ENCODE results near the gene MBOAT2.

The MBOAT2 gene

DNA sequence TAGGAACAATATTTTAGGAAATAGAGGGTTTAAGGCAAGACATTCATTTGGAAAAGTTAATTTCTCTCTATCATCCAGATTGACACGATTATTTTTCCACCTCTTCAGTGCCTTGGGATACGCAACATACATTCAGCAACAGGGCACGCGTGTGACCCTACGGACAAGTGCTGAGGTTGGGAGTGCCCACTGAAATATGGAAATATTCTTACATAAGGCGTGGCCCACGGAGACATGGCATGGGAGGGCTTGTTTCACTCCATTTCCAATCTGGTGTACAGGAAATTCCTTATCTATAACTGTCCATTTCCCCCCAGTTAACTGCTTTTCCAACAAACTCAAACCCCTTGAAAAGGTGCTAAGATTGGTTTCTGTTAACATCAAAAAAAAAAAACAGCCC lies 145.2 kb downstream of the MBOAT2 start:
- no peak for DNase-seq (ENCODE audit: low spot score)

DNA sequence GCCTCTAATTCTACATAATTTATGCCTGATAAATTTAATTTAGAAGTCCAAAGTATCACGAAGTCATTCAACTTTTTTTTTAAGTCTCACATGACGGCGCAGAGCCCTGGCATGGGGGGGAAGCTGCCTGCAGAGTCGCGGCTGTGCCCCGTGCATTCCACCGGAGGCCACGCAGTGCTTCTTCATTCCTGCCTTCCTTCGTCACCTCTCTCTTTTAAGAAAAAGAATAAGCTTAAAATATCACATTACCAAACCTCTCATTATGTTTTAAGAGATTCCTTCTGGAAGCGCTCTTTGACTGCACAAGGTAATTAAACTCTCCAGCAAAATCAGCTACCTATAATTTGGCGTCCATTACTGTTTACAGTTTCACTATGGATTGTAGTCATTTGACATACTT lies 145.8 kb downstream of the MBOAT2 start:
- no peak for DNase-seq (ENCODE audit: low spot score)

GRCh38 chr2:8856176-8856575 lies 147.3 kb downstream of the MBOAT2 start:
- no peak for DNase-seq (ENCODE audit: low spot score)

- no peak for DNase-seq (ENCODE audit: low spot score)
Observed at GRCh38 chr2:8855010-8855409, 148.5 kb downstream of the MBOAT2 start.

DNA sequence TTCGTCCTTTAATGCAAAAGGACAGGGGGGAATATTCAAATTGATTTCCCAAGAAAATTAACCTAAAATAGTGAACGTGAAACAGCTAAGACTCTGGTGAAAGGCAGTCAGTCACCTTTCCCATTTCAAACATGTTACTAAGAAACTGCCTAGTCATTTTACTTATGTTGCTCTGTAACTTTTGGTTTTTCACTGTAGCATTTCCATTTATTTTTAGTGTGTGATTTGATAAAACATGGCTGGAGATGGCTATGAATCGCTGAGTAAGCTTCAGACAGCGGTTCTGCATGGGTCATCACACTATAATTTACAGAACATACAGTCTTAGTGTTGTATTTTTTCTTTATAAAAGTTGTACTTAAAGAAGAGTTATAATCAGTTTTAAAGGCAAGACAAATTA lies 150.1 kb downstream of the MBOAT2 start:
- DNase-seq (ENCODE audit: low spot score): no peak

GRCh38 chr2:8851811-8852560 lies 151.5 kb downstream of the MBOAT2 start:
- no peak for DNase-seq (ENCODE audit: low spot score)

- DNase-seq (ENCODE audit: low spot score): no peak
Observed at GRCh38 chr2:8850845-8851487, 152.5 kb downstream of the MBOAT2 start.

DNA sequence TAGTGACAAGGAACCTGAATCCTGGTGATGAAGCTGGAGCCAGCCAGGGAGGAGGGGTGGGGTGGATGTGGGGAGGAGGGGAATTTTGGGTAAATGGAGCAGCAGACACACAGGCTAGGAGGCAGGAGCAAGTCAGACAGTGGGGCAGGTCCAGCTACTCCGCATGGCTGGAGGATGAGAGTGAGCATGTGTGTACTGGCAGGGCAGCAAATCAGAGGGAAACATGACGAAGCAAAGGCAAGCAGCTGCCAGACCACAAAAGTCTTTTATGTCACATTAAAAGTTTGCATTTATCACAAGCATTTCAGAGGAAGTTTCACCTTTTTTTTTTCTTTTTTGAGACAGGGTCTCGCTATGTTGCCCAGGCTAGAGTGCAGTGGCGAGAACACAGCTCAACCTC lies 154.2 kb downstream of the MBOAT2 start:
- DNase-seq (ENCODE audit: low spot score): no peak

GRCh38 chr2:8848328-8849100 lies 155.0 kb downstream of the MBOAT2 start:
- no peak for DNase-seq (ENCODE audit: low spot score)

DNA sequence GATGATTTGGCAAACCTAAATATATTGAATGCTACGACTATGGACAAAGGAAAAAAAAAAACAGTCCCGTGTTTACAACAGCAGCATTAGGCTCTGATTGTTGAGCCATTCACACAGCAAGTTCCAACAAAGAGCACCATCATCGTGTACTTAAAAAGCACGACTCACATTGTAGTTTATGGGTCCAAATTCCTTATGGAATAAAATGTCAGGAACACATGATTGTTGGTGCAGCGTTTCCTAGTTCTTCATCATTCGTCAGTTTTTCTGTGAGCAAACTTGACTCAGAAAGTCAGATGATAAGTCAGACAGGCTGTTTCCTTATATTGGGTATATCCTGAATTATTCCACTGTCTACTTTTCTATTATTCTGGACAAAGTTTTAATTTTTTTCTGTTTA lies 156.1 kb downstream of the MBOAT2 start:
- no peak for DNase-seq (ENCODE audit: low spot score)

DNA sequence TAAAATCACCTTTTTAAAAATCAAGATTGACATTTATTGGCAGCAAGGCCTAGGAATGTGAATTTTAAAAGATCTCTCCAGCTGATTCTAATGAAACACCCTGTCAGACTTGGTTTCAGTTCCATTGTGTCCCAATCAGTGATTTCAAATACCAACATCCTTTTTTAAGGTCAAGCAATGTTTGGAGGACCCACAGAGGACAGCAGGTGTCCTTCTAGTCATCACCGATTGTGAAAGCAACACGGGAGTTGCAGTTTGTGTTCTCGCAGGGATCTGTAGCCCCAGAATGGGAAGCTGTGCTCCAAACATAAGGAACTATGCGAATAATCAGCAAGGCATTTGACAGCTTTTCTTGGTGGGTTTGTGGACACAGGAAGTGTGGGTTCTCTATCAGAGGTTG lies 161.6 kb downstream of the MBOAT2 start:
- DNase-seq (ENCODE audit: low spot score): no peak

GRCh38 chr2:8840475-8841091 lies 162.9 kb downstream of the MBOAT2 start:
- DNase-seq (ENCODE audit: low spot score): no peak

DNA sequence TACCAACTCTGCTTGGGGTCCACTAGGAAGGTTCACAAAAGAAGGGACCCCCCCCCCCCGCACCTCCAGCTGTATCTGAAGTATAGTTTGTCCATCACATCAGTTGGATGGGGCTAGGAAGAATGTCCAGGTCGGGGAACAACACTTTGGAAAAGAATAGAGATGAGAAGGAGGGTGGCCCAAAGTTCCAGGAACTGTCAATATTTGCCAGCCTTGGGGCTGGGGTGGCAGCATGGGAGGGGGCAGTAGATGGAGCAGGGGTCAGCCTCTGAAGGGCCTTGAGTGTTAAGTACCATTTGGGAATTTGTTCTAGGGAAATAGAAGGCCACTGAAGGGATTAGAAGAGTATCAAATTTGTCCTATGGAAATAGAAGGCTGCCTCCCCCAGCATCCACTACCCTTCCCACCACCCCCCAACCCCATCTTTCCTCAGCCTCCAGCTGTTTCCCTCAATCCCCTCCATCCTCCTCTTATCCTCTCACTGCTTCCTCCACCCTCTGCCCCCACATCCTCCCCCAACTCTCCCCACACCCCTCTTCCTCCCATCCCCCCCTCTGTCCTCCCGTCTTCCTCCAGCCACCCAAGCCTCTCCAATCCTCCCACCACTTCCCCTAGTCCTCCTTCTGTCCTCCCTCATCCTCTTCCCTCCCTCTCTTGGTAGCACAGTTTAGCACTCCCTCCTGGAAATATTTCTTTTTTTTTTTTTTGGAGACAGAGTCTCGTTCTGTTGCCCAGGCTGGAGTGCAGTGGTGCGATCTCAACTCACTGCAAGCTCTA lies 164.1 kb downstream of the MBOAT2 start:
- no peak for DNase-seq (ENCODE audit: low spot score)

DNA sequence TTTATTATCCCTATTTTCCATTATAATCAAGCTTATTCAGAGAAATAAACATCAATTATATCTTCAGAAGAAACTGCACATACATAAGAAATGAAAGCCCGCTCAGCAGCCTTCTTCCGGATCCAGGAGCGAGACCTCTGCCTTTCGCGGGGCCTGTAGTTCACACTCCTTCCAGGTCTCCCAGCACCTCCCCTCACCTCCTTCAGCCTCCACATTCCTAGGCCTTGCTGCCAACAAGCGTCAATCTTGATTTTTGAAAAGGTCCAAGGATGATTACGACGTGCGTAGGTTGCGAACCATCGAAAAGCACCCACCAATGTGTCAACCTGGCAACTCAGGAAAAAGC lies 165.7 kb downstream of the MBOAT2 start:
- no peak for DNase-seq (ENCODE audit: low spot score)

- peak; percentile 88 for DNase-seq (ENCODE audit: low spot score)
Observed at GRCh38 chr2:8836971-8837794, 166.3 kb downstream of the MBOAT2 start, which contains the start of gene KIDINS220. TSS of gene KIDINS220 (minus strand) at chr2:8837613. CDS start at chr2:8827093, 10,520 bp downstream.

DNA sequence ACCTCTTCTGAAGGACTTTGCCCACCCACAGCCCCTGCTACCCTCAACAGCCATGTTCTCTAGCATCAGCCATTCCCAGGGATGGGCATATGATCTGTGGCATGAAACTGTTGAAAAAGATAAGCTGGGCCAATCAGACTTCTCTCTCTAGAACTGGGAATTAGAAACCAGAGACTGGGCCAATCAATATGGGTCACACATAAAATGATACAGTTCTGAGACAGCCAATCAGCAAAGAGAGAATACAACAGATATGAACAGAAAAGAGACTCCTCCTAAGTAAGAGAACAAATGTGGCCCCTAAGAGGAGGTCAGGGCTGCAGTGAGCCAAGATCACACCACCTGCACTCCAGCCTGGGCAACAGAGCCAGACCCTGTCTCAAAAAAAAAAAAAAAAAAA lies 168.2 kb downstream of the MBOAT2 start:
- no peak for DNase-seq (ENCODE audit: low spot score)

DNA sequence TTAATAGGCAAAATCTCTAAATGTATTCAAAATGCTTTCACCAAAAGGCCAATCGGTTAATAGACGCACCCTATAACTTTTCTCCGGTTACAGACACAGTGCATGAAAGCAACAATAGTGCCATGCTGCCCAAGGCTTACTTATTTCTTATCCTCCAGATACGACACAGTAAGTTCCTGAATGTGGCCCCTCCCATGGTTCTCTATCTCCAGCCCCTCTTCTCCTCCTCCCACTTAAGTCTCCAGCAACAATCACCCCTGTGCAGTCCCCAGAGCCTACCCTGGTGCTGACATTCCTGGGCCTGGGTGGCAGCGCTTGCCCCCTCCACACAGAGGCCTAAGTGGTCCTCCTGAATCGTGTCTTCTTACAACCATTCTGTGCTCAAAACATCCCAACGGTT lies 169.6 kb downstream of the MBOAT2 start:
- DNase-seq (ENCODE audit: low spot score): no peak

GRCh38 chr2:8831516-8831915 lies 172.0 kb downstream of the MBOAT2 start:
- DNase-seq (ENCODE audit: low spot score): no peak

GRCh38 chr2:8827729-8828128 lies 175.8 kb downstream of the MBOAT2 start:
- no peak for DNase-seq (ENCODE audit: low spot score)

GRCh38 chr2:8822218-8822617 lies 181.3 kb downstream of the MBOAT2 start:
- DNase-seq (ENCODE audit: low spot score): no peak

Measured in CD4-positive, alpha-beta T cell treated with Interleukin-15 for 4 hours (primary cell).